ENCODE data around the gene ERMAP. TPM values are rescaled to one million over a fixed set of nuclear protein-coding genes. Genes with fewer than 3 reads are reported as not detected.

Gene ERMAP
- total RNA-seq, 3 donors from 2014 or later: 11.1 to 22.1 (median 14.9) TPM

GRCh38 chr1:42846257-42847110, 29.6 kb downstream of the ERMAP start, which contains the start of gene ZNF691:
Gene ZNF691 (plus strand): TSS chr1:42846613. CDS start chr1:42849659, 3,046 bp downstream.
- Histone ChIP-seq H3K4me1 (peaks cover 0 to 6% of the 10 kb centered on the region in 2 donors), H3K27ac (peak within 1 kb of the TSS; percentile 79 to 85), H3K4me3 (peak within 1 kb of the TSS; percentile 74 to 93 (median 84)), H3K27me3 (no peaks in the 10 kb centered on the region), H3K36me3 (no peaks in the 10 kb centered on the region), H3K9me3 (peaks cover 0 to 7% of the 10 kb centered on the region in 2 donors)
- peak; percentile 93 to 97 for DNase-seq (ENCODE audit: low spot score in 2 of 2)
- intact Hi-C loops (cut with DNase I; ENCODE audit: low total_unique reads): loop anchor here (10.0 kb wide), 1 partner anchor 1108 kb away; no protein-coding TSS in a partner anchor
- TF ChIP-seq CTCF (IDR thresholded peaks at IDR 0.05) (peak in 2 of 3 donors; percentile 11 to 38), POLR2AphosphoS5 (IDR thresholded peaks at IDR 0.05) (peak; percentile 61 to 75 (median 69)), POLR2A (IDR thresholded peaks at IDR 0.05) (peak; percentile 57)

GRCh38 chr1:42847111-42847595, 30.2 kb downstream of the ERMAP start:
- Histone ChIP-seq H3K9me3 (peaks cover 0 to 8% of the 10 kb centered on the region in 2 donors), H3K4me3 (peak overlapping the region; percentile 74 to 93 (median 84)), H3K36me3 (no peaks in the 10 kb centered on the region), H3K27me3 (no peaks in the 10 kb centered on the region), H3K27ac (peak overlapping the region; percentile 79 to 85), H3K4me1 (peaks cover 0 to 6% of the 10 kb centered on the region in 2 donors)
- no peak for DNase-seq (ENCODE audit: low spot score in 2 of 2)
- intact Hi-C loops (cut with DNase I; ENCODE audit: low total_unique reads): loop anchor here (10.0 kb wide), 1 partner anchor 1108 kb away; no protein-coding TSS in a partner anchor
- TF ChIP-seq CTCF (IDR thresholded peaks at IDR 0.05) (no peak), POLR2AphosphoS5 (IDR thresholded peaks at IDR 0.05) (no peak), POLR2A (IDR thresholded peaks at IDR 0.05) (no peak)

- no peak overlapping the region for H3K27ac ChIP-seq
- peaks cover 0 to 6% of the 10 kb centered on the region in 2 donors for H3K4me1 ChIP-seq
- H3K27me3 ChIP-seq: no peaks in the 10 kb centered on the region
- H3K36me3 ChIP-seq: no peaks in the 10 kb centered on the region
- DNase-seq (ENCODE audit: low spot score in 2 of 2): no peak
- TF ChIP-seq POLR2A (IDR thresholded peaks at IDR 0.05) (no peak), CTCF (IDR thresholded peaks at IDR 0.05) (no peak), POLR2AphosphoS5 (IDR thresholded peaks at IDR 0.05) (no peak)
- H3K4me3 ChIP-seq: peak overlapping the region in 1 of 3 donors; percentile 84
- H3K9me3 ChIP-seq: peaks cover 0 to 8% of the 10 kb centered on the region in 2 donors
- intact Hi-C loops (cut with DNase I; ENCODE audit: low total_unique reads): loop anchor here (10.0 kb wide), 1 partner anchor 1107 kb away; no protein-coding TSS in a partner anchor
Observed at GRCh38 chr1:42847721-42848460, 31.0 kb downstream of the ERMAP start.

GRCh38 chr1:42848823-42849537, 32.1 kb downstream of the ERMAP start:
- DNase-seq (ENCODE audit: low spot score in 2 of 2): no peak
- H3K4me1 ChIP-seq: peaks cover 0 to 6% of the 10 kb centered on the region in 2 donors
- H3K27me3 ChIP-seq: no peaks in the 10 kb centered on the region
- no peaks in the 10 kb centered on the region for H3K36me3 ChIP-seq
- H3K9me3 ChIP-seq: peaks cover 0 to 8% of the 10 kb centered on the region in 2 donors
- no peak overlapping the region for H3K4me3 ChIP-seq
- intact Hi-C loops (cut with DNase I; ENCODE audit: low total_unique reads): loop anchor here (10.0 kb wide), 1 partner anchor 1106 kb away; no protein-coding TSS in a partner anchor
- no peak overlapping the region for H3K27ac ChIP-seq
- TF ChIP-seq POLR2A (IDR thresholded peaks at IDR 0.05): no peak
- no peak for TF ChIP-seq CTCF (IDR thresholded peaks at IDR 0.05)
- TF ChIP-seq POLR2AphosphoS5 (IDR thresholded peaks at IDR 0.05): no peak
